Prostate gland (tissue), 2 donors: ENCODE data around the gene TLR1. TPM values are rescaled to one million over a fixed set of nuclear protein-coding genes. Genes with fewer than 3 reads are reported as not detected.
"Not testable (repeated sequence)": the region's sequence is repeated elsewhere in the genome, so short reads cannot be mapped to it uniquely, and the experiment has no call there.

Experiments used
- DNase-seq: peaks from one replicate; pipeline ENCODE4 v3.0.0-alpha.2; 2019; ENCODE audit warnings: low spot score
- H3K27ac ChIP-seq, 2 donors: fragments of 200-600 bp; sonication (generic); 2 replicates each; pipeline ENCODE4 v1.5.1; 2017 to 2019
- H3K27me3 ChIP-seq: fragments of 200-600 bp; sonication (generic); replicated peaks from 2 replicates; pipeline ENCODE4 v1.5.1; 2019; ENCODE audit not compliant: insufficient read depth
- H3K36me3 ChIP-seq, 2 donors: fragments of 200-600 bp; sonication (generic); 1 replicate in 1 of 2; 2 replicates in 1 of 2; pipeline versions ENCODE4 v1.5.1 to v1.8.1; 2017 to 2019
- H3K4me1 ChIP-seq: fragments of 200-600 bp; sonication (generic); replicated peaks from 2 replicates; pipeline ENCODE4 v1.5.1; 2019
- H3K4me3 ChIP-seq, 2 donors: fragments of 200-600 bp; sonication (generic); 2 replicates each; pipeline ENCODE4 v1.5.1; 2017 to 2019
- H3K9me3 ChIP-seq: fragments of 200-600 bp; sonication (generic); 2 replicates; pipeline ENCODE4 v1.5.1; 2017
- CTCF ChIP-seq, 4 experiments: fragments of 200-600 bp in 2 of 4; fragments of 450-650 bp in 2 of 4; sonication (generic) in 2 of 4; IDR thresholded peaks; 1 replicate in 3 of 4; 2 replicates in 1 of 4; pipeline ENCODE4 v1.5.1; 2016 to 2019; ENCODE audit warnings: antibody characterized with exemption in 4 of 4, mild to moderate bottlenecking in 2 of 4, moderate library complexity in 2 of 4
- POLR2A ChIP-seq: fragments of 450-650 bp; IDR thresholded peaks from one replicate; pipeline ENCODE4 v1.6.1; 2016; ENCODE audit warnings: antibody characterized with exemption, mild to moderate bottlenecking
- POLR2AphosphoS5 ChIP-seq: sonication (generic); formaldehyde crosslinking; IDR thresholded peaks from one replicate; pipeline ENCODE4 v1.6.1; 2017; ENCODE audit warnings: antibody characterized with exemption
- WGBS: methylation state at CpG from one replicate; pipeline ENCODE4 v1.1.5; 2018; 5-methylcytosine and 5-hydroxymethylcytosine counted together
- intact Hi-C: fragments of 100-400 bp; cut with DNase I; formaldehyde crosslinking; loops from one replicate; pipeline ENCODE4 v1.14.2; 2022
- total RNA-seq, 2 donors: library from RNA; depleted of rRNA; stranded (reverse); fragments of >200 nt; gene quantifications; one replicate each; pipeline ENCODE4 v1.1.0, GENCODE V29; 2016

The TLR1 gene
- total RNA-seq, 2 donors from 2014 or later: 7.4 to 7.8 TPM

- Histone ChIP-seq H3K36me3 (no peaks in the 10 kb centered on the region), H3K4me1 (no peaks in the 10 kb centered on the region), H3K9me3 (no peaks in the 10 kb centered on the region), H3K4me3 (no peak overlapping the region), H3K27ac (no peak overlapping the region), H3K27me3 (peaks cover 3% of the 10 kb centered on the region)
- 25% methylated on average over 3 of the region's 3 CpGs for WGBS
- intact Hi-C loops: no loop called here
- no peak for TF ChIP-seq CTCF (IDR thresholded peaks at IDR 0.05)
- no peak for TF ChIP-seq POLR2A
- no peak for TF ChIP-seq POLR2AphosphoS5
- no peak for DNase-seq
Observed at GRCh38 chr4:38819569-38819968, 15.0 kb upstream of the TLR1 start.

- Histone ChIP-seq H3K36me3 (no peaks in the 10 kb centered on the region), H3K4me1 (no peaks in the 10 kb centered on the region)
- intact Hi-C loops: no loop called here
Observed at GRCh38 chr4:38818441-38818976, 13.9 kb upstream of the TLR1 start.

GRCh38 chr4:38815885-38816782, 11.5 kb upstream of the TLR1 start:
- no peak for DNase-seq
- Histone ChIP-seq H3K27me3 (peaks cover 3% of the 10 kb centered on the region), H3K36me3 (no peaks in the 10 kb centered on the region), H3K4me3 (no peak overlapping the region), H3K9me3 (no peaks in the 10 kb centered on the region), H3K4me1 (no peaks in the 10 kb centered on the region), H3K27ac (no peak overlapping the region)
- WGBS: 71% methylated on average over 3 of the region's 3 CpGs
- TF ChIP-seq CTCF (IDR thresholded peaks at IDR 0.05) (no peak), POLR2A (no peak), POLR2AphosphoS5 (no peak)
- intact Hi-C loops: no loop called here

More at GRCh38 chr4:38818441-38818976, 13.9 kb upstream of the TLR1 start:
- TF ChIP-seq POLR2A (no peak), CTCF (IDR thresholded peaks at IDR 0.05) (no peak), POLR2AphosphoS5 (no peak)
- DNase-seq: peak; percentile 10
- peaks cover 3% of the 10 kb centered on the region for H3K27me3 ChIP-seq
- no peaks in the 10 kb centered on the region for H3K9me3 ChIP-seq
- H3K27ac ChIP-seq: no peak overlapping the region
- no peak overlapping the region for H3K4me3 ChIP-seq
- 49% methylated on average over 5 of the region's 5 CpGs for WGBS

GRCh38 chr4:38814386-38814785, 9.8 kb upstream of the TLR1 start:
- no peaks in the 10 kb centered on the region for H3K4me1 ChIP-seq

GRCh38 chr4:38811297-38811696, 6.7 kb upstream of the TLR1 start:
- H3K4me1 ChIP-seq: no peaks in the 10 kb centered on the region
- H3K27ac ChIP-seq: no peak overlapping the region
- DNase-seq: no peak
- no peaks in the 10 kb centered on the region for H3K9me3 ChIP-seq
- intact Hi-C loops: no loop called here
- H3K4me3 ChIP-seq: no peak overlapping the region
- peaks cover 3% of the 10 kb centered on the region for H3K27me3 ChIP-seq
- TF ChIP-seq CTCF (IDR thresholded peaks at IDR 0.05) (no peak), POLR2AphosphoS5 (no peak), POLR2A (no peak)
- H3K36me3 ChIP-seq: no peaks in the 10 kb centered on the region
- 75% methylated on average over 6 of the region's 6 CpGs for WGBS

More at GRCh38 chr4:38814386-38814785, 9.8 kb upstream of the TLR1 start:
- TF ChIP-seq POLR2A (no peak), POLR2AphosphoS5 (no peak)
- no peaks in the 10 kb centered on the region for H3K9me3 ChIP-seq
- H3K27ac ChIP-seq: no peak overlapping the region
- 84% methylated on average over 3 of the region's 3 CpGs for WGBS
- no peak overlapping the region for H3K4me3 ChIP-seq
- H3K36me3 ChIP-seq: no peaks in the 10 kb centered on the region
- intact Hi-C loops: no loop called here
- H3K27me3 ChIP-seq: peaks cover 3% of the 10 kb centered on the region
- no peak for DNase-seq

GRCh38 chr4:38807462-38807861, 2.9 kb upstream of the TLR1 start:
- intact Hi-C loops, H3K27me3 ChIP-seq, H3K36me3 ChIP-seq, H3K4me1 ChIP-seq, H3K4me3 ChIP-seq, H3K27ac ChIP-seq, H3K9me3 ChIP-seq, DNase-seq: not testable (repeated sequence)
- WGBS: 100% methylated on average over 6 of the region's 29 CpGs

GRCh38 chr4:38806251-38806650, 1.7 kb upstream of the TLR1 start:
- H3K4me1 ChIP-seq, DNase-seq, H3K36me3 ChIP-seq, H3K27me3 ChIP-seq, intact Hi-C loops, H3K4me3 ChIP-seq, H3K9me3 ChIP-seq, H3K27ac ChIP-seq: not testable (repeated sequence)
- 81% methylated on average over 9 of the region's 9 CpGs for WGBS
